HepG2 (cell line): ENCODE results near the gene TRIM8. TPM values are rescaled to one million over a fixed set of nuclear protein-coding genes. Genes with fewer than 3 reads are reported as not detected.

Experiments
- DR1 ChIP-seq: sonication (generic); formaldehyde crosslinking; IDR thresholded peaks from 2 replicates; pipeline ENCODE4 v1.8.0; 2021; ENCODE audit warnings: mild to moderate bottlenecking, missing genetic modification reagents, inconsistent platforms
- HNRNPLL ChIP-seq: fragments of 200-400 bp; formaldehyde crosslinking; IDR thresholded peaks from 2 replicates; pipeline ENCODE4 v1.6.1; 2017; ENCODE audit warnings: mild to moderate bottlenecking, low read depth, low read length; ENCODE audit not compliant: poor library complexity, severe bottlenecking
- IKZF4 ChIP-seq: sonication (generic); formaldehyde crosslinking; IDR thresholded peaks from 2 replicates; pipeline ENCODE4 v1.5.1; 2020; ENCODE audit warnings: borderline replicate concordance, mild to moderate bottlenecking, low read depth, missing genetic modification reagents; ENCODE audit errors: not compliant biosample characterization
- JDP2 ChIP-seq: sonication (generic); formaldehyde crosslinking; IDR thresholded peaks from 2 replicates; pipeline ENCODE4 v1.8.1; 2022; ENCODE audit warnings: missing genetic modification reagents, borderline replicate concordance
- NFE2L1 ChIP-seq: sonication (generic); formaldehyde crosslinking; IDR thresholded peaks from 2 replicates; pipeline ENCODE4 v1.4.0; 2020; ENCODE audit warnings: missing genetic modification reagents, mild to moderate bottlenecking, borderline replicate concordance
- NFRKB ChIP-seq: fragments of 450-650 bp; IDR thresholded peaks from 2 replicates; pipeline ENCODE4 v1.6.1; 2017
- POLR2AphosphoS5 ChIP-seq: IDR thresholded peaks from 2 replicates; pipeline ENCODE4 v1.6.1; 2012; ENCODE audit warnings: low read depth, low read length
- RBM39 ChIP-seq: fragments of 200-400 bp; formaldehyde crosslinking; IDR thresholded peaks from one replicate; pipeline ENCODE4 v1.6.1; 2018; ENCODE audit warnings: antibody characterized with exemption, mild to moderate bottlenecking, low read depth, low read length; ENCODE audit not compliant: poor library complexity, severe bottlenecking
- SRSF4 ChIP-seq: fragments of 200-400 bp; formaldehyde crosslinking; IDR thresholded peaks from one replicate; pipeline ENCODE4 v1.6.1; 2018; ENCODE audit warnings: mild to moderate bottlenecking, low read depth, low read length, moderate library complexity; ENCODE audit not compliant: poor library complexity, severe bottlenecking
- ZBTB7A ChIP-seq: sonication (generic); formaldehyde crosslinking; IDR thresholded peaks from 2 replicates; pipeline ENCODE4 v1.8.0; 2022; ENCODE audit warnings: mild to moderate bottlenecking, missing genetic modification reagents
- ZNF235 ChIP-seq: sonication (generic); formaldehyde crosslinking; IDR thresholded peaks from 2 replicates; pipeline ENCODE4 v1.8.1; 2023; ENCODE audit warnings: mild to moderate bottlenecking, missing genetic modification reagents, borderline replicate concordance
- ZNF430 ChIP-seq: sonication (generic); formaldehyde crosslinking; IDR thresholded peaks from 2 replicates; pipeline ENCODE4 v1.9.0; 2021; ENCODE audit warnings: mild to moderate bottlenecking, missing genetic modification reagents
- ZNF747 ChIP-seq: sonication (generic); formaldehyde crosslinking; IDR thresholded peaks from 2 replicates; pipeline ENCODE4 v1.8.1; 2023; ENCODE audit warnings: missing genetic modification reagents, mild to moderate bottlenecking, borderline replicate concordance
- polyA plus RNA-seq, 8 experiments: library from polyadenylated mRNA; depleted of rRNA in 3 of 8; stranded (reverse) in 7 of 8; unstranded in 1 of 8; fragments of >200 nt; fragmentation: Illumina TruSeq in 4 of 8; extraction: Trizol in 4 of 8; gene quantifications; 2 replicates each; pipeline versions ENCODE4 v1.2.1 to v1.2.3, GENCODE V29; 2011 to 2016; ENCODE audit warnings: low read depth in 4 of 8, missing spikeins in 1 of 8, mixed read lengths in 1 of 8; ENCODE audit not compliant: insufficient read depth in 1 of 8
- total RNA-seq, 5 experiments: library from RNA; depleted of rRNA; stranded (reverse); fragments of >200 nt; fragmentation: Illumina TruSeq; extraction: Trizol; gene quantifications; 2 replicates each; pipeline ENCODE4 v1.2.3, GENCODE V29; 2016; ENCODE audit warnings: low read depth in 1 of 5
- TF ChIP-seq, protein P1 (sequence below): sonication (generic); formaldehyde crosslinking; IDR thresholded peaks from 2 replicates; pipeline ENCODE4 v1.4.0; 2020; ENCODE audit warnings: missing genetic modification reagents, borderline replicate concordance
- TF ChIP-seq, protein P2 (sequence below): sonication (generic); formaldehyde crosslinking; IDR thresholded peaks from 2 replicates; pipeline ENCODE4 v1.5.0; 2020; ENCODE audit warnings: missing genetic modification reagents, mild to moderate bottlenecking, borderline replicate concordance
- TF ChIP-seq, protein P3 (sequence below), 2 experiments: sonication (generic) in 1 of 2; formaldehyde crosslinking in 1 of 2; IDR thresholded peaks; 2 replicates each; pipeline versions ENCODE4 v1.4.0 to v1.6.1; 2016 to 2020; ENCODE audit warnings: borderline replicate concordance in 1 of 2, low read depth in 1 of 2, mild to moderate bottlenecking in 1 of 2, missing genetic modification reagents in 1 of 2
- TF ChIP-seq, protein P4 (sequence below), 2 experiments: sonication (generic) in 1 of 2; formaldehyde crosslinking in 1 of 2; IDR thresholded peaks; 2 replicates each; pipeline versions ENCODE4 v1.4.0 to v1.6.1; 2018 to 2020; ENCODE audit warnings: missing genetic modification reagents in 2 of 2, borderline replicate concordance in 1 of 2, low read depth in 1 of 2, mild to moderate bottlenecking in 1 of 2, missing biosample characterization in 1 of 2

Gene TRIM8
- total and polyA plus RNA-seq, 2 of the 13 experiments (the other 11 are each of a cell fraction or from before 2014, with no cell fraction given) = 38.9 to 66.5 TPM

DNA sequence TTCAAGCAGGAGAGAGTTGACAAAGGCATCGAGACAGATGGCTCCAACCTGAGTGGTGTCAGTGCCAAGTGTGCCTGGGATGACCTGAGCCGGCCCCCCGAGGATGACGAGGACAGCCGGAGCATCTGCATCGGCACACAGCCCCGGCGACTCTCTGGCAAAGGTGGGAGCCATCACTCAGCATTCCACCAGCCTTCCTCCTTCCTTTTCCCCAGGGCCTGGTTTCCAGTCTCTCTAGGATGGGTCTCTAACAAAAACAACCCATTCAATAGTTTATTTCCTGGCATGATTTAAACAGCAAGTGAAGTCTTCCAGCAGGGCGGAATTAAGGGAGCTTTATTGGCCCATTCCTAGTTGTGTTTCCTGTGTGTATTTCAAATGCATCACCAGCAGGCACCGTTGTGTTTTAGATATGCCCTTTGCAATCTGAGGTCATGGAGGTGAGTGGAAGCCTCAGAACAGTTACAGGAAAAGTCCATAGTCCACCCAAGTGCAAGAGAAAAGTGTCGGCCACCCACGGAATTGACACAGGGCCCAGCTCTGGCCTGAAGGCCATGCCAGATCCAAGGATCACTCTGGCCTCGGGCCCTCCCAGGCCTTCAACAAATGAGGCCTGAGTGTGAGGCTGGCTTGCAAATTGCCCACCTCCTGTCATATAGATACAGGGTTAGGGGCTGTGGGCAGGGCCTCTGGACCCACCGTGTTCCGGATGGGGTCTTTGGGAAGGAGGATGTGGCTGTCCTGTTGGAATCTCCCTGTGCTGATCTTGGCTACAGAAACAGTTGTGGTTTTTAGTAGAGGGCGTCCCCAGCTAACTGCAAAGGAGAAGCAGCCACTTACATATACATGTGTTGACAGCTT, 46.9 kb upstream of the TRIM8 start (continued):
- TF ChIP-seq ZNF747 (CRISPR knock-in tag) = no peak
- TF ChIP-seq SRSF4 = no peak
- TF ChIP-seq HNRNPLL = no peak
- TF ChIP-seq RBM39 = no peak
- no peak for TF ChIP-seq POLR2AphosphoS5
- TF ChIP-seq JDP2 (CRISPR knock-in tag) = no peak
- TF ChIP-seq, protein P1, sequence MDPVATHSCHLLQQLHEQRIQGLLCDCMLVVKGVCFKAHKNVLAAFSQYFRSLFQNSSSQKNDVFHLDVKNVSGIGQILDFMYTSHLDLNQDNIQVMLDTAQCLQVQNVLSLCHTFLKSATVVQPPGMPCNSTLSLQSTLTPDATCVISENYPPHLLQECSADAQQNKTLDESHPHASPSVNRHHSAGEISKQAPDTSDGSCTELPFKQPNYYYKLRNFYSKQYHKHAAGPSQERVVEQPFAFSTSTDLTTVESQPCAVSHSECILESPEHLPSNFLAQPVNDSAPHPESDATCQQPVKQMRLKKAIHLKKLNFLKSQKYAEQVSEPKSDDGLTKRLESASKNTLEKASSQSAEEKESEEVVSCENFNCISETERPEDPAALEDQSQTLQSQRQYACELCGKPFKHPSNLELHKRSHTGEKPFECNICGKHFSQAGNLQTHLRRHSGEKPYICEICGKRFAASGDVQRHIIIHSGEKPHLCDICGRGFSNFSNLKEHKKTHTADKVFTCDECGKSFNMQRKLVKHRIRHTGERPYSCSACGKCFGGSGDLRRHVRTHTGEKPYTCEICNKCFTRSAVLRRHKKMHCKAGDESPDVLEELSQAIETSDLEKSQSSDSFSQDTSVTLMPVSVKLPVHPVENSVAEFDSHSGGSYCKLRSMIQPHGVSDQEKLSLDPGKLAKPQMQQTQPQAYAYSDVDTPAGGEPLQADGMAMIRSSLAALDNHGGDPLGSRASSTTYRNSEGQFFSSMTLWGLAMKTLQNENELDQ (CRISPR knock-in tag) = 0 out of 2 replicates have a peak, but pooled peaks have one; percentile 31
- TF ChIP-seq, protein P2, sequence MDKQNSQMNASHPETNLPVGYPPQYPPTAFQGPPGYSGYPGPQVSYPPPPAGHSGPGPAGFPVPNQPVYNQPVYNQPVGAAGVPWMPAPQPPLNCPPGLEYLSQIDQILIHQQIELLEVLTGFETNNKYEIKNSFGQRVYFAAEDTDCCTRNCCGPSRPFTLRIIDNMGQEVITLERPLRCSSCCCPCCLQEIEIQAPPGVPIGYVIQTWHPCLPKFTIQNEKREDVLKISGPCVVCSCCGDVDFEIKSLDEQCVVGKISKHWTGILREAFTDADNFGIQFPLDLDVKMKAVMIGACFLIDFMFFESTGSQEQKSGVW = no peak
- no peak for TF ChIP-seq NFRKB
- TF ChIP-seq, protein P3, sequence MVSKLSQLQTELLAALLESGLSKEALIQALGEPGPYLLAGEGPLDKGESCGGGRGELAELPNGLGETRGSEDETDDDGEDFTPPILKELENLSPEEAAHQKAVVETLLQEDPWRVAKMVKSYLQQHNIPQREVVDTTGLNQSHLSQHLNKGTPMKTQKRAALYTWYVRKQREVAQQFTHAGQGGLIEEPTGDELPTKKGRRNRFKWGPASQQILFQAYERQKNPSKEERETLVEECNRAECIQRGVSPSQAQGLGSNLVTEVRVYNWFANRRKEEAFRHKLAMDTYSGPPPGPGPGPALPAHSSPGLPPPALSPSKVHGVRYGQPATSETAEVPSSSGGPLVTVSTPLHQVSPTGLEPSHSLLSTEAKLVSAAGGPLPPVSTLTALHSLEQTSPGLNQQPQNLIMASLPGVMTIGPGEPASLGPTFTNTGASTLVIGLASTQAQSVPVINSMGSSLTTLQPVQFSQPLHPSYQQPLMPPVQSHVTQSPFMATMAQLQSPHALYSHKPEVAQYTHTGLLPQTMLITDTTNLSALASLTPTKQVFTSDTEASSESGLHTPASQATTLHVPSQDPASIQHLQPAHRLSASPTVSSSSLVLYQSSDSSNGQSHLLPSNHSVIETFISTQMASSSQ (IDR thresholded peaks at IDR 0.05; ENCODE audit: low read depth) = no peak
- TF ChIP-seq, protein P3 (CRISPR knock-in tag; IDR thresholded peaks at IDR 0.05; ENCODE audit: borderline replicate concordance) = peak; percentile 72; the same call in 1 of the 2 replicates
- TF ChIP-seq ZNF235 = no peak
- peak; percentile 50; the same call in 1 of the 2 replicates for TF ChIP-seq ZBTB7A (CRISPR knock-in tag)
- TF ChIP-seq, protein P4, sequence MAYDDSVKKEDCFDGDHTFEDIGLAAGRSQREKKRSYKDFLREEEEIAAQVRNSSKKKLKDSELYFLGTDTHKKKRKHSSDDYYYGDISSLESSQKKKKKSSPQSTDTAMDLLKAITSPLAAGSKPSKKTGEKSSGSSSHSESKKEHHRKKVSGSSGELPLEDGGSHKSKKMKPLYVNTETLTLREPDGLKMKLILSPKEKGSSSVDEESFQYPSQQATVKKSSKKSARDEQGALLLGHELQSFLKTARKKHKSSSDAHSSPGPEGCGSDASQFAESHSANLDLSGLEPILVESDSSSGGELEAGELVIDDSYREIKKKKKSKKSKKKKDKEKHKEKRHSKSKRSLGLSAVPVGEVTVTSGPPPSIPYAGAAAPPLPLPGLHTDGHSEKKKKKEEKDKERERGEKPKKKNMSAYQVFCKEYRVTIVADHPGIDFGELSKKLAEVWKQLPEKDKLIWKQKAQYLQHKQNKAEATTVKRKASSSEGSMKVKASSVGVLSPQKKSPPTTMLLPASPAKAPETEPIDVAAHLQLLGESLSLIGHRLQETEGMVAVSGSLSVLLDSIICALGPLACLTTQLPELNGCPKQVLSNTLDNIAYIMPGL (CRISPR knock-in tag; IDR thresholded peaks at IDR 0.05; ENCODE audit: borderline replicate concordance in 1 of 2, low read depth in 1 of 2) = peak in 1 of 2 experiments; percentile 71; a peak in 1 of 4 replicates
- TF ChIP-seq IKZF4 (CRISPR knock-in tag) = no peak
- no peak for TF ChIP-seq NFE2L1 (CRISPR knock-in tag)
- TF ChIP-seq DR1 (CRISPR knock-in tag) = peak; percentile 65; the same call in 1 of the 2 replicates
- 0 out of 2 replicates have a peak, but pooled peaks have one; percentile 29 for TF ChIP-seq ZNF430
